ENCODE measurements around the gene NOMO2. TPM values are rescaled to one million over a fixed set of nuclear protein-coding genes. Genes with fewer than 3 reads are reported as not detected.
A peak's percentile ranks its signal among the peaks of the same experiment; 100 is the strongest.
"Not testable (repeated sequence)": the region's sequence is repeated elsewhere in the genome, so short reads cannot be mapped to it uniquely, and the experiment has no call there.

NOMO2 gene
- total RNA-seq, 8 experiments from 2014 or later: 62.8 to 199 (median 98.4) TPM

DNA sequence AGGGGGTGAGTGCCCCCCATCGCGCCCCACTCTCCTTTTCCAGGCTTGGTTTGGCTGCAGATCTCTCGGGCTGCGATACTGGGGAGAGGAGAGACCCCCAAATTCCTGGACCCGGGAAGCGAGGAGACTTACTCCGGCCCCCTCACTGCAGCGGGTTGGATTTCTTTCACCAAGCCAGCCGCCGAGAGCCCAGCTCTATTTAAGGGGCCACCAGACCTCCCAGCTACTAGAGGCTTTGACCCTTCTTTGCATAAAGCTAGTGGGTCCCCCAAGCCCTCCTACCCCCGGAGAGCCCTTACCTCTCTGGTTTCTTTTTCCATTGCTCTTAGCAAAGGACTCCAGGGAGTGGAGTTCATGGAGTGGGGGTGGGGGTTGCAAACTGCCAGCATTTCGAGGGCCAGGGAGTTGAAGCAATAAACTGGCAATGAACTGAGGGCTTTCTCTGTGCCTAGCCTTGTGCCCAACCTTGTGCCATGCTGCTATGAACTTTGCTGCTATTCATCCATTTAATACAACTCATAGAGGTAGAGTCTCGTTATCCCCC is 9.5 kb upstream of the NOMO2 start:
- peak; percentile 19 to 57 (median 48) for ATAC-seq (replicated peaks in 6 of 8)
- H3K27ac ChIP-seq; in situ Hi-C loops (cut with MboI; ENCODE audit: low pct_unique_long_range_greater_than_20kb in 2 of 9, low sequenced_read_pairs in 9 of 9, unreplicated experiment in 9 of 9); H3K4me1 ChIP-seq (replicated peaks in 1 of 2); H3K4me3 ChIP-seq: not testable (repeated sequence)
- WGBS, 10 experiments: no CpG with 5 or more reads among the region's 13 CpGs

DNA sequence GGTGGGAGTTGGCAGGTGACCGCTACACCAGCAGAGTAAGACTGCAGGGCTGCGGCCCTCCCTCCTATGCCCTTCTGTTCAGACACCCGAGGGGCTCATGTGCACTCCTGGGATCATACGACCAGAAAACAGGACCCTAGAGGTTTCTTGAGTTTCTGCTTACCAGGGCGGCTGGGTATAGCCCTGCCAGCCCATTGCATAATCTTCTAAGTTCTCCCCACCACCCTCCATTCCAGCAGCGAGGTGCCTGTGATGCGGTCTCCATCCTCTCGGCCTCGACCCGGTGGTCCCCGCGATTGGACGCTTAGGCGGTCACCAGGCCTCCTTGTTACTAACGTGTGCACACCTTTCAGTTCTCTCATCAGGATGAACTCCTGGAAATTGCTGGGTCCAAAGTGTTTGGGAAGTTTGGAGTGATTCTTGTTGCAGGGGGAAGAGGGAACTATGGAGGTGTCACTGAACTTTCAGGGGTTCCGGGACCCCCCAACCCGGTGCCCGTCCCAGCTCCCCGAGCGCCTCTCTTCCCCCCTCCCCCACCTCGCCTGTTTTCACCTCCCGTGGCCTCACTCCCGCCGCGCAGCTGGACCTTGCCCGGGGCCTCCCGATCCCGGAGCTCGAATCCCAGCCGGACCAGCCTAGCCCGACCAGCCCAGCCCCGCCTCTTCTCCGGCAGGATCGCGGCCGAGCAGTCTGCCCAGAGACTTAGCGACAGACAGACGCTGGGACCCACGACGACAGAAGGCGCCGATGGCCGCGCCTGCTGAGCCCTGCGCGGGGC is 8.8 kb upstream of the NOMO2 start:
- in situ Hi-C loops (cut with MboI; ENCODE audit: low pct_unique_long_range_greater_than_20kb in 2 of 9, low sequenced_read_pairs in 9 of 9, unreplicated experiment in 9 of 9); H3K4me3 ChIP-seq; H3K27ac ChIP-seq; H3K4me1 ChIP-seq (replicated peaks in 1 of 2): not testable (repeated sequence)
- no CpG with 5 or more reads among the region's 46 CpGs for WGBS, 10 experiments
- peak; percentile 74 to 96 (median 84) for ATAC-seq (replicated peaks in 6 of 8)

DNA sequence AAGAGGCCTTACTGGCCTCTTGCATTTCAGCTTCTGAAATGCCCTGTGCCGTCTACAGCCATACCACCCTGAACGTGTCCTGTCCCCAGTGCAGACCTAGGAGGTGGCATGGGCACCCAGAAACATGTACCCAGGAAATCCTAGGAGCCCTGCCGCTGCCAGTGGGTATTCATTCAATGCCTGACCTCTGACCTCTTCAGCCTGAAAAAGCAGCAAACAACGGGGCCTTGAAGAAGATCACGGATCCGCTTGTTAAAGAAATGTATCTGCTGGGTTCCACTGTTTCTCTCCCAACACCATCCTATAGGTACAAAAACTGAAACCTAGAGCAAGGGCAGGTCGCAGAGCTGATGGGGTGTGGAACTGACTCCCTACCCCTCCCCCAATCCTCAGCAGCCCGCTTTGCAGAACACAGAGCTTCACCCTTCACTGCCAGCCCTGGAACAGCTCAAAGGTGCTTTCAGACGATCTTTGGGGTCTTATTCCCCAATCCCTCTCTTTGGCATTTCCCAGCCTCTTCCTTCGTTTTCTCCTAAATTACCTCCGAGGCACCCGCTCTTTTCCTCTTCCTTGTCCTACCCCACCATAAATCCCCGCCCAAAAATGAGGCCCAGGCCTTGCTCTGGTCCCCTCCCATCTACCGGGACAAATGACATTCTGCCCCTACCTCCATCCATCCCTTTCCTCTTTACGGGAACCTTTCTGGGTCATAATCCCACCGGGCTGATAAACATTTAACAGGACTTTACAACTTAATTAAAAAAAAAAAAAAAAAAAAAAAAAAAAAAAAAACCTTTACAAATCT is 1.3 kb downstream of the NOMO2 start:
- WGBS, 10 experiments: 0% methylated on average over 1 of the region's 16 CpGs; no CpG with 5 or more reads in 8 of the 10 experiments
- H3K27ac ChIP-seq; ATAC-seq (replicated peaks in 6 of 8); in situ Hi-C loops (cut with MboI; ENCODE audit: low pct_unique_long_range_greater_than_20kb in 2 of 9, low sequenced_read_pairs in 9 of 9, unreplicated experiment in 9 of 9); H3K4me1 ChIP-seq (replicated peaks in 1 of 2): not testable (repeated sequence)
- H3K4me3 ChIP-seq: peak overlapping the region; percentile 26 to 42 (median 32)

DNA sequence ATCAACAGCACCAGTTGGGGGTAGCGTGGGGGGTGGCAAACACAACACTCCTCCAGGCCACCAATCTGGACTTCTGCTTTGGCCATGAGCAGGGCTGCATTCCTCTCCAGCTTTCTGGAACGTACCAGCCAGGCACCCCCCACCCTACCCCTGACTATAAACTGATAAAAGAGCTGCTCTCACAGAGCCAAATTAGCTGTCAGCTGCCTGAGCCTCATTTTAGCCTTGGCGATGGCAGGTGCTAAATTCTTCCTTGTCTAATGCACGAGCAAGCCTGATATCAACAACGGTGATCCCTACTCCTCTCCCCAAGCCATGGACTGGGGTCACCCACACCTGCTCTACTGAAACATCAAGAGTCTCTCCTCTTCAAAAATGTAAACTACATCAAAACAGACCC is 8.2 kb downstream of the NOMO2 start:
- ATAC-seq (replicated peaks in 6 of 8); H3K4me3 ChIP-seq; H3K27ac ChIP-seq; in situ Hi-C loops (cut with MboI; ENCODE audit: low pct_unique_long_range_greater_than_20kb in 2 of 9, low sequenced_read_pairs in 9 of 9, unreplicated experiment in 9 of 9); H3K4me1 ChIP-seq (replicated peaks in 1 of 2): not testable (repeated sequence)
- WGBS, 10 experiments: no CpG with 5 or more reads among the region's 5 CpGs

DNA sequence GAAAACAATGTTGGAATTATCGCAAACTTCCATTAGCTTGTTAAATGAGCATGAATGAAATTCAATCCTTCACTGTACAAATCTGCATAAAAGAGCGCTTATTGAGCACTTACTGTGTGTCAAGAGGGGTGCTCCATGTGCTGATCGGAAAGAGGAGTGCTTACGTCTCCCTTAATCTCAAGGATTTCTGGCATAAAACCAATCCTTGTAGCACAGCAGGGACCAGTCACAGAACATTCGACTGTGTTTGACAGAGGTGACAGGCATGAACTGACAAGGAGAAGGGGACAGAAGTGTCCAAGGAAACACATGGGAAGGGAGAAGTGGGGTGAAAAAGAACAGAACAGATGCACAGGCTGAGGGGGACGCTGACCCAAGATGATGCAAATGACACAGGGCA is 14.5 kb downstream of the NOMO2 start:
- ATAC-seq (replicated peaks in 6 of 8); in situ Hi-C loops (cut with MboI; ENCODE audit: low pct_unique_long_range_greater_than_20kb in 2 of 9, low sequenced_read_pairs in 9 of 9, unreplicated experiment in 9 of 9); H3K4me3 ChIP-seq; H3K4me1 ChIP-seq (replicated peaks in 1 of 2); H3K27ac ChIP-seq: not testable (repeated sequence)
- no CpG with 5 or more reads among the region's 6 CpGs for WGBS, 10 experiments

DNA sequence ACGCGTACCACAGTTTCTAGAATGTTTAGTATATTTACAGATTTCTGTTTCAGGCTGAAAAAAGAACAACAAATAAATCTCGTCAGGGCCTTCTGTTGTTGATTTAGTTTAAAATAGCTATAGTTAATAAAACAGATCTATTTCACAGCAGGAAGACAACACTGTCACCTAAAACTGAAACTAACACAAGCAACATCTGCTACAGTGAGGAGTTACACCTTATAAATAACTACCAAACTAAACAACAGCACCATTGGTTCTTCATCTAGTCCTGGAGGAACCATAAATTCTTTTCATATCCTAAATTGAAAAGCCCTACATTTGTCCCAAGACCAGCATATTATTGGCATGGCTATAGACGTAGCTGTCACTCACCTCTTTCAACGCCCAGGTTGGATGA is 15.0 kb downstream of the NOMO2 start:
- in situ Hi-C loops (cut with MboI; ENCODE audit: low pct_unique_long_range_greater_than_20kb in 2 of 9, low sequenced_read_pairs in 9 of 9, unreplicated experiment in 9 of 9); H3K27ac ChIP-seq; ATAC-seq (replicated peaks in 6 of 8); H3K4me1 ChIP-seq (replicated peaks in 1 of 2); H3K4me3 ChIP-seq: not testable (repeated sequence)
- whole genome bisulfite sequencing, 10 experiments: no CpG with 5 or more reads among the region's 5 CpGs

DNA sequence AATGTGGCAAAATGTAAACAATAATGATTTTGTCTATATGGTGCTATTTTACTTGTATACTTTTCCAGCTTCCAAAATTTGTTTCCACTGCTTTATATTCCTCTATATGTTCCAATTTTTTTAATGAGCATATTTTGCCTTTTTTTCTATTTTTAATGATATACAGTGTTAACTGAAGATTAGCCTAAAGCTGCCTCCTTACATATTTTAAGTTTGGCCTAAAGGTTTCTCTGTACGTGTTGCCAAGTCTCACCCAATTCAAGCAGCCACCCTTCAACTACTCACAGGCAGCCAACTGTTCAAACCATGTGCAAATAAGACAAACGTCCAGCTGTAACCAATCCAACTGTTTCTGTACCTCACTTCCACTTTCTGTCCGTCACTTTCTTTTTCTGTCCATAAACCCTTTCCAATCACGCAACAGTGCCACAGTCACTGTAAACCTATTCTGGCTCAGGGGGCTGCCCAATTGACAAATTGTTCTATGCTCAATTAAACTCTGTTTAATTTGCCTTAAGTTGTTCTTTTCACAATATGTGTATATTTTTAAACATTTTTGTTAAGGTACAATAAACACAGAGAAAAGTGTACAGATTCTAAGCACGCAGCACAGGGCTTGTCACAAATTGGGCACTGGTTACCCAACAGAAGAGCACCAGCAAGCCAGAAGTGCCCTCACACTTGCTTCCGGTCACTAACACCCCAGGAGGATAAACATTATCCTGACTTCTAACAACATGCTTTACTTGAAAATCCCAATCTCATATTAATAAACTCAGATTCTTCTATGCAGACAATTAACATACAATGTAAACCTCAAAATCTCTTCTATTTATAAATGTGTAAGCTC is 17.4 kb downstream of the NOMO2 start:
- ATAC-seq (replicated peaks in 6 of 8); H3K27ac ChIP-seq; in situ Hi-C loops (cut with MboI; ENCODE audit: low pct_unique_long_range_greater_than_20kb in 2 of 9, low sequenced_read_pairs in 9 of 9, unreplicated experiment in 9 of 9); H3K4me3 ChIP-seq; H3K4me1 ChIP-seq (replicated peaks in 1 of 2): not testable (repeated sequence)
- WGBS, 10 experiments: no CpG with 5 or more reads among the region's 6 CpGs

DNA sequence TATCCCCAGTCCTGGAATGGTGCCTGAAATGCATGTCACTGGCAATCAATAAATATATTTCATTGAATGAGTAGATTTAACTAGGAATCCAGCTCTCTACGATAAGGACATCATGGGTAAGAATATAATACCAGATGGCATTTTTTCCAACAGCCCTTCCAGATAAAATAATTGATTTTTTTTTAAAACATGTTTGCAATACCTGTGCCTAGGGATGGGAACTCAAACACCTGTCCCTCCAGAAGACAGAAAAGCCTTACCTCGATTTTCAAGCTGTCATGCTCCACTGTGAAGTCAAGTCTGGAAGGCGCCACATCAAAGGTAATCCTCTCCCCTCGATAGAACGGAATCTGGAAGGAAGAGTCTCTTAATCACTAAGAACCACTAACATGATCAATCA is 20.0 kb downstream of the NOMO2 start:
- H3K4me3 ChIP-seq; in situ Hi-C loops (cut with MboI; ENCODE audit: low pct_unique_long_range_greater_than_20kb in 2 of 9, low sequenced_read_pairs in 9 of 9, unreplicated experiment in 9 of 9); H3K4me1 ChIP-seq (replicated peaks in 1 of 2); ATAC-seq (replicated peaks in 6 of 8); H3K27ac ChIP-seq: not testable (repeated sequence)
- no CpG with 5 or more reads among the region's 5 CpGs for WGBS, 10 experiments

DNA sequence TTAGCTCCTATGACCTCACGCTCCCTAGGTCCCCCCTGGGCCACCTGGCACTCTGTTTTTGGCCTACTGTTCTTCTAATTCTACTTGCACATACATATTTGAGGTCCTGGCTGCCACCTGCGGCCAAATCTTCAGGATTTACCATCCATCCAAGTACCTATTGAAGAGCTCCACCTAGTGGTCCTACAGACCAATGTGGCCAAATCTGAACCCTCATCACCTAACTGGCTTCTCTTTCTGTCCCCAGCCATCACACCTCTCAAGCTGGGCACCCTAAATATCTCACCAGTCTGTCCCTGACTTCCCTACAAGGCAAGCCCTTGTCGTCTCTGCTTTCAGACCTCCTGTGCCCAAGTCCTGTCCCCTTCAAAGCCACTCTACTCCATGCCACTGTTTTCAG is 24.9 kb downstream of the NOMO2 start:
- H3K4me3 ChIP-seq; H3K4me1 ChIP-seq (replicated peaks in 1 of 2); in situ Hi-C loops (cut with MboI; ENCODE audit: low pct_unique_long_range_greater_than_20kb in 2 of 9, low sequenced_read_pairs in 9 of 9, unreplicated experiment in 9 of 9); H3K27ac ChIP-seq: not testable (repeated sequence)
- peak in 3 of 8 experiments; percentile 50 to 79 (median 52) for ATAC-seq (replicated peaks in 6 of 8)
- WGBS, 10 experiments: 100% methylated on average over 1 of the region's 3 CpGs; no CpG with 5 or more reads in 9 of the 10 experiments

DNA sequence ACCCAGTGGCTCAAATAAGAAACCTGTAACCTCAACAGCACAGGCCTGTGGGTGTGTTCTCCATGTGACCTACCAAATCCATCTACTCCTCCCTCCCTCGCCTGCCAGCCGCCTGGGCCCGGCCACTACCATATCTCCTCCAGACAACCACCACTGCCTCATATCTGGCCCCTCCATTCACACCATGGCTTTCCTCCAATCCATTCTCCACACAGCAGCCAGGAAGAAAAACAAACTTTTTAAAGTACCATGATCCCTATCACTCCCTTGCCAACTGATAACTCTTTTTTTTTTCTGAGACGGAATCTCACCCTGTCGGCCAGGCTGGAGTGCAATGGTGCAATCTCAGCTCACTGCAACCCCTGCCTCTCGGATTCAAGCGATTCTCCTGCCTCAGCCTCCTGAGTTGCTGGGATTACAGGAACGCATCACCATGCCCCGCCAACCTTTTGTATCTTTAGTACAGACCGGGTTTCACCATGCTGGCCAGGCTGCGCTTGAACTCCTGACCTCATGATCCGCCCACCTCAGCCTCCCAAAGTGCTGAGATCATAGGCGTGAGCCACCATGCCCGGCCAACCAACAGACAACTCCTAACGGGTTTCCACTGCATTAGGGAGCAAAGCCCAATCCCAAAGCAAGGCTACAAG is 26.3 kb downstream of the NOMO2 start:
- H3K27ac ChIP-seq; H3K4me3 ChIP-seq; H3K4me1 ChIP-seq (replicated peaks in 1 of 2); ATAC-seq (replicated peaks in 6 of 8); in situ Hi-C loops (cut with MboI; ENCODE audit: low pct_unique_long_range_greater_than_20kb in 2 of 9, low sequenced_read_pairs in 9 of 9, unreplicated experiment in 9 of 9): not testable (repeated sequence)
- WGBS, 10 experiments: 69 to 100% (median 100%) methylated on average over 1 to 5 of the region's 15 CpGs; no CpG with 5 or more reads in 5 of the 10 experiments

DNA sequence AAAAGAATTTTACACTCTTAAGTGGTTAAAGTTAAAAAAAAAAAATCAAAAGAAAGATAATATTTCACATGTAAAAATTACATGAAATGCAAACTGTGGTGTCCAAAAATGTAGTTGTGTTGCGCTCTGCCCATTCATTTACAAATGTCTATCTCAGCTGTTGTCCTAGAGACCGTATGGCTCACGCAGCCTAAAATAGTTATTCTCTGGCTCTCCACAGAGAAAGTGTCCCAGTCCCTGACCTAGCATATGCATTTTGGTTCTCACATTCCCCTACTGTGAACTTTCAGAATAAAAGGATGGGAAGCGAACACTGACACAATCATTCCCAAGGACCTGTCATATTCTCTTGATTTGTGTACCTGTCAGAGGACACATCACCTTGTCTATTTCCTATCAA is 27.6 kb downstream of the NOMO2 start:
- H3K4me1 ChIP-seq (replicated peaks in 1 of 2); H3K4me3 ChIP-seq; in situ Hi-C loops (cut with MboI; ENCODE audit: low pct_unique_long_range_greater_than_20kb in 2 of 9, low sequenced_read_pairs in 9 of 9, unreplicated experiment in 9 of 9); H3K27ac ChIP-seq: not testable (repeated sequence)
- ATAC-seq (replicated peaks in 6 of 8): peak in 3 of 8 experiments; percentile 11 to 88 (median 76)
- WGBS, 10 experiments: no CpG with 5 or more reads among the region's 4 CpGs

DNA sequence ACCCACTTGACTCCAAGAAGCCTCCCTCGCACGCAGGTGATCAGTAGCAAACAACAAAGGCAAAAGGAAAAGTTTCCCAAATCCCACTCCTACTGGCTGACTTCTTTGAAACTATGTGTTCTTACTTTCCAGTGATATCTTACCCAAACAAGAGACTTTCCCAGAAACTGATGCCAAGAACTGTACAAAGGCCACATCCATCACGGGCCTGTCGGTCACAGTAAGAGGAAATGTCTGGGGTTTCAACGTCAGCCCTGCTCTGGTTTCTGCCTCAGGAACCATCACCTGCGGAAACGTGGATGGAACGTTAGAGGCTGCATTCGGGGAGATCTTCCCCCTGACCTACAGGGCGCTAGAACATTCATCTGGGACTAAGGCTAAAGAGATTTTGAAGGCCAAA is 30.6 kb downstream of the NOMO2 start:
- H3K27ac ChIP-seq; H3K4me3 ChIP-seq; H3K4me1 ChIP-seq (replicated peaks in 1 of 2); ATAC-seq (replicated peaks in 6 of 8); in situ Hi-C loops (cut with MboI; ENCODE audit: low pct_unique_long_range_greater_than_20kb in 2 of 9, low sequenced_read_pairs in 9 of 9, unreplicated experiment in 9 of 9): not testable (repeated sequence)
- no CpG with 5 or more reads among the region's 10 CpGs for WGBS, 10 experiments

All from motor neuron (in vitro differentiated cells).